Ishikawa (cell line): Measurements from ENCODE around the gene DCTN4.

Experiments
- FOXM1 ChIP-seq: IDR thresholded peaks from 2 replicates; pipeline ENCODE4 v1.6.1; 2012; ENCODE audit warnings: low read depth, borderline replicate concordance
- TF ChIP-seq, protein P1 (sequence below): IDR thresholded peaks from 2 replicates; pipeline ENCODE4 v1.6.1; 2012

DNA sequence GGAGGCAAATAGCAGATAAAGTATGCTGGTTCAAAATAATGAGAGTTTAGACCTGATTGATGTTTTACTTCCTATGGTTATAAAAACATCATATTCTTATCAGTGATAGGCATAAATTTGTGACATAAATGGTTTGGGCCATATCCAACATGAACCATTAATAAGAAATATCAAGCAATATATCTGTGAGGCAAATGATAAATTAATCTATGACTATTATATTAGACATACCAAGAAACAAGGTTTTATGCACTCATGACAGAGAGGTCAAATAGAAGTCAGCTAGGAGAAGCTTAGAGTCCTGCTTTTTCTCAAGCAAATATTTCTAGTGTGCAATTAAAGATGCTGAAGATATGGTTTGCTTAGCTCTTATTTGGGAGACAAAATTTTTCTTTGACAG is 30.2 kb upstream of the DCTN4 start:
- TF ChIP-seq FOXM1: no peak
- TF ChIP-seq, protein P1, sequence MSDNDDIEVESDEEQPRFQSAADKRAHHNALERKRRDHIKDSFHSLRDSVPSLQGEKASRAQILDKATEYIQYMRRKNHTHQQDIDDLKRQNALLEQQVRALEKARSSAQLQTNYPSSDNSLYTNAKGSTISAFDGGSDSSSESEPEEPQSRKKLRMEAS: no peak
